ENCODE results near the gene MRPS18B.

DNA sequence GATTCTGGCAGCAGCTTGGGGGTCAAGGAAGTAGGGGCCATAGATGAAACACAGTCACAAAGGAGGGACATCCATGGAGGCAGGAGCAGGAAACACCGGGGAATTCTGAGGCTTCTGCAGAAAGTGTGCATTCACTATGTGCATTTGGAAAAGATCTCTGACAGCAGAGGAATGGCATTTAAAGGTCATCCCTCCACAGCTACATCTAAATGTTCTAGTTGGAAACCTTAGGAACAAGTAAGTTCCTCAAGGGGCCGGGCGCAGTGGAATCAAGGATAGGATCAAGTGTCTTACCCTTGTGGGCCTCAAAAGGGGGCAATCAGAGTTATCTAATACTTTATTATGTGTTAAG, 38.1 kb downstream of the MRPS18B start:
- TF ChIP-seq POLR2A (IDR thresholded peaks at IDR 0.05; ENCODE audit: low read length) (no peak), GATA1 (IDR thresholded peaks at IDR 0.05; ENCODE audit: low read depth, low read length) (no peak)

Data from erythroblast (primary cell).